ENCODE results near the gene PTPRK. TPM values are rescaled to one million over a fixed set of nuclear protein-coding genes. Genes with fewer than 3 reads are reported as not detected.

Gene PTPRK
- total and polyA plus RNA-seq, 10 of the 15 experiments (the other 5 are each of a cell fraction or from before 2014, with no cell fraction given) = 0.23 to 1.9 (median 0.55) TPM

DNA sequence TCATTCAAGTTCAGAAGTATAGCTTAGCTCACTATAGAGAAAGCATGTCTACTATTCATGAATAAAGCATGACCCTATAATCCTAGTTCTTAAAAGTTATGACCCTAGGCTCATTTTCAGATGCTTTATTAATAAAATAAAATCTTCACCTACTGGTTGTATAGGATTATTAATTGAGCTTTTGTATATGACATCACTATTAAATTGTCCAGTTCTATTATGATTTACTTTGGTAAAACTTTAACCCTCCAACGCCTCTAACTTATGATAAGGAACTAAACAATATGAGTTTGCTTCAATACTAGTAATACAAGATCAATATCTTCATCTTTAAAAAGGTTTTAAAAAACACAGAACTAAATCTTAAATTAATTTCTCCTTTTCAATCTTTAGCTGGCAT lies 356.1 kb downstream of the PTPRK start:
- no TSS peak for BruUV-seq (replicated peaks)
- Histone ChIP-seq H2AFZ (ENCODE audit: control insufficient read depth, low read depth, low read length) (no peak overlapping the region), H3K9me3 (replicated peaks; ENCODE audit: control insufficient read depth, insufficient read depth, low read length) (no peaks in the 10 kb centered on the region), H3K9ac (ENCODE audit: control insufficient read depth, insufficient read depth, low read length) (no peak overlapping the region), H3K27me3 (replicated peaks in 1 of 2; ENCODE audit: control insufficient read depth in 2 of 2, insufficient read depth in 2 of 2, low read length in 1 of 2) (no peaks in the 10 kb centered on the region), H3K4me3 (no peak overlapping the region), H3K27ac (ENCODE audit: control insufficient read depth, insufficient read depth) (no peak overlapping the region), H4K20me1 (ENCODE audit: control insufficient read depth, insufficient read depth) (no peaks in the 10 kb centered on the region), H3K36me3 (ENCODE audit: control insufficient read depth in 2 of 2, insufficient read depth in 2 of 2, low read length in 1 of 2) (no peaks in the 10 kb centered on the region), H3K79me2 (ENCODE audit: control insufficient read depth, insufficient read depth, low read length) (no peaks in the 10 kb centered on the region), H3K4me2 (ENCODE audit: control insufficient read depth, insufficient read depth) (no peak overlapping the region), H3K4me1 (ENCODE audit: control insufficient read depth, insufficient read depth, low read length) (no peaks in the 10 kb centered on the region)
- ChIA-PET CTCF (no interaction called here), POLR2A (no interaction called here), SMC1A (ENCODE audit: uncharacterized antibody, unreplicated experiment) (interaction anchor here (1.3 kb wide), 1 partner anchor 27 kb away, joined by 3 read pairs; no protein-coding TSS in a partner anchor), RAD21 (ENCODE audit: unreplicated experiment) (no interaction called here)
- TF ChIP-seq, protein P1, sequence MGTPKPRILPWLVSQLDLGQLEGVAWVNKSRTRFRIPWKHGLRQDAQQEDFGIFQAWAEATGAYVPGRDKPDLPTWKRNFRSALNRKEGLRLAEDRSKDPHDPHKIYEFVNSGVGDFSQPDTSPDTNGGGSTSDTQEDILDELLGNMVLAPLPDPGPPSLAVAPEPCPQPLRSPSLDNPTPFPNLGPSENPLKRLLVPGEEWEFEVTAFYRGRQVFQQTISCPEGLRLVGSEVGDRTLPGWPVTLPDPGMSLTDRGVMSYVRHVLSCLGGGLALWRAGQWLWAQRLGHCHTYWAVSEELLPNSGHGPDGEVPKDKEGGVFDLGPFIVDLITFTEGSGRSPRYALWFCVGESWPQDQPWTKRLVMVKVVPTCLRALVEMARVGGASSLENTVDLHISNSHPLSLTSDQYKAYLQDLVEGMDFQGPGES (IDR thresholded peaks at IDR 0.05) = no peak
- TF ChIP-seq RAD21 (IDR thresholded peaks at IDR 0.05; ENCODE audit: insufficient read depth, low read depth, low read length) (no peak), NR2C1 (IDR thresholded peaks at IDR 0.05) (no peak), SP1 (IDR thresholded peaks at IDR 0.05; ENCODE audit: low read depth, low read length) (no peak), EED (IDR thresholded peaks at IDR 0.05; ENCODE audit: low read depth) (no peak), BHLHE40 (IDR thresholded peaks at IDR 0.05; ENCODE audit: borderline replicate concordance in 1 of 2, low read depth in 2 of 2, low read length in 1 of 2) (no peak), RBBP5 (conservative IDR thresholded peaks at IDR 0.05) (no peak), EGR1 (IDR thresholded peaks at IDR 0.05; ENCODE audit: borderline replicate concordance in 1 of 2, low read depth in 2 of 2, low read length in 2 of 2) (no peak), POLR2A (IDR thresholded peaks at IDR 0.05; ENCODE audit: low read depth, low read length) (no peak), PAX5 (IDR thresholded peaks at IDR 0.05; ENCODE audit: borderline replicate concordance, low read depth, low read length) (no peak), SREBF2 (IDR thresholded peaks at IDR 0.05; ENCODE audit: low read length) (no peak), RCOR1 (conservative IDR thresholded peaks at IDR 0.05; ENCODE audit: low read depth, low read length) (no peak), ZBED1 (IDR thresholded peaks at IDR 0.05; ENCODE audit: borderline replicate concordance) (no peak), YBX1 (IDR thresholded peaks at IDR 0.05) (no peak), SMAD1 (IDR thresholded peaks at IDR 0.05; ENCODE audit: low read depth, partially characterized antibody) (no peak), GATAD2B (conservative IDR thresholded peaks at IDR 0.05; ENCODE audit: low read depth) (no peak), POU2F2 (IDR thresholded peaks at IDR 0.05; ENCODE audit: borderline replicate concordance, low read depth, low read length) (no peak)
- TF ChIP-seq, protein P2, sequence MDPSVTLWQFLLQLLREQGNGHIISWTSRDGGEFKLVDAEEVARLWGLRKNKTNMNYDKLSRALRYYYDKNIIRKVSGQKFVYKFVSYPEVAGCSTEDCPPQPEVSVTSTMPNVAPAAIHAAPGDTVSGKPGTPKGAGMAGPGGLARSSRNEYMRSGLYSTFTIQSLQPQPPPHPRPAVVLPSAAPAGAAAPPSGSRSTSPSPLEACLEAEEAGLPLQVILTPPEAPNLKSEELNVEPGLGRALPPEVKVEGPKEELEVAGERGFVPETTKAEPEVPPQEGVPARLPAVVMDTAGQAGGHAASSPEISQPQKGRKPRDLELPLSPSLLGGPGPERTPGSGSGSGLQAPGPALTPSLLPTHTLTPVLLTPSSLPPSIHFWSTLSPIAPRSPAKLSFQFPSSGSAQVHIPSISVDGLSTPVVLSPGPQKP (IDR thresholded peaks at IDR 0.05; ENCODE audit: low read depth, low read length) = no peak
- TF ChIP-seq, protein P3, sequence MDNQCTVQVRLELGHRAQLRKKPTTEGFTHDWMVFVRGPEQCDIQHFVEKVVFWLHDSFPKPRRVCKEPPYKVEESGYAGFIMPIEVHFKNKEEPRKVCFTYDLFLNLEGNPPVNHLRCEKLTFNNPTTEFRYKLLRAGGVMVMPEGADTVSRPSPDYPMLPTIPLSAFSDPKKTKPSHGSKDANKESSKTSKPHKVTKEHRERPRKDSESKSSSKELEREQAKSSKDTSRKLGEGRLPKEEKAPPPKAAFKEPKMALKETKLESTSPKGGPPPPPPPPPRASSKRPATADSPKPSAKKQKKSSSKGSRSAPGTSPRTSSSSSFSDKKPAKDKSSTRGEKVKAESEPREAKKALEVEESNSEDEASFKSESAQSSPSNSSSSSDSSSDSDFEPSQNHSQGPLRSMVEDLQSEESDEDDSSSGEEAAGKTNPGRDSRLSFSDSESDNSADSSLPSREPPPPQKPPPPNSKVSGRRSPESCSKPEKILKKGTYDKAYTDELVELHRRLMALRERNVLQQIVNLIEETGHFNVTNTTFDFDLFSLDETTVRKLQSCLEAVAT (IDR thresholded peaks at IDR 0.05) = no peak
- TF ChIP-seq, protein P4, sequence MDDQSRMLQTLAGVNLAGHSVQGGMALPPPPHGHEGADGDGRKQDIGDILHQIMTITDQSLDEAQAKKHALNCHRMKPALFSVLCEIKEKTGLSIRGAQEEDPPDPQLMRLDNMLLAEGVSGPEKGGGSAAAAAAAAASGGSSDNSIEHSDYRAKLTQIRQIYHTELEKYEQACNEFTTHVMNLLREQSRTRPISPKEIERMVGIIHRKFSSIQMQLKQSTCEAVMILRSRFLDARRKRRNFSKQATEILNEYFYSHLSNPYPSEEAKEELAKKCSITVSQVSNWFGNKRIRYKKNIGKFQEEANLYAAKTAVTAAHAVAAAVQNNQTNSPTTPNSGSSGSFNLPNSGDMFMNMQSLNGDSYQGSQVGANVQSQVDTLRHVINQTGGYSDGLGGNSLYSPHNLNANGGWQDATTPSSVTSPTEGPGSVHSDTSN (IDR thresholded peaks at IDR 0.05; ENCODE audit: insufficient replicate concordance, low read depth, low read length) = no peak
- FAIRE-seq (no peak), DNase-seq (ENCODE audit: low read depth, low spot score) (no peak), ATAC-seq (no peak)
- intact Hi-C loops (cut with micrococcal nuclease; ENCODE audit: unreplicated experiment) = no loop called here
- in situ Hi-C loops (cut with MboI) = no loop called here
- WGBS (ENCODE audit: insufficient coverage, insufficient replicate concordance, low lambda C conversion rate, missing lambda C conversion rate) = 0% methylated on average over 1 of the region's 1 CpG

Data from GM12878 (cell line).